RKO (cell line): ENCODE measurements around the gene PHF1.
A peak's percentile ranks its signal among the peaks of the same experiment; 100 is the strongest.
"Not testable (repeated sequence)": the region's sequence is repeated elsewhere in the genome, so short reads cannot be mapped to it uniquely, and the experiment has no call there.

Source experiments
- DNase-seq: peaks from one replicate; pipeline ENCODE4 v3.0.0-alpha.2; 2016; ENCODE audit warnings: low spot score

PHF1 gene

DNA sequence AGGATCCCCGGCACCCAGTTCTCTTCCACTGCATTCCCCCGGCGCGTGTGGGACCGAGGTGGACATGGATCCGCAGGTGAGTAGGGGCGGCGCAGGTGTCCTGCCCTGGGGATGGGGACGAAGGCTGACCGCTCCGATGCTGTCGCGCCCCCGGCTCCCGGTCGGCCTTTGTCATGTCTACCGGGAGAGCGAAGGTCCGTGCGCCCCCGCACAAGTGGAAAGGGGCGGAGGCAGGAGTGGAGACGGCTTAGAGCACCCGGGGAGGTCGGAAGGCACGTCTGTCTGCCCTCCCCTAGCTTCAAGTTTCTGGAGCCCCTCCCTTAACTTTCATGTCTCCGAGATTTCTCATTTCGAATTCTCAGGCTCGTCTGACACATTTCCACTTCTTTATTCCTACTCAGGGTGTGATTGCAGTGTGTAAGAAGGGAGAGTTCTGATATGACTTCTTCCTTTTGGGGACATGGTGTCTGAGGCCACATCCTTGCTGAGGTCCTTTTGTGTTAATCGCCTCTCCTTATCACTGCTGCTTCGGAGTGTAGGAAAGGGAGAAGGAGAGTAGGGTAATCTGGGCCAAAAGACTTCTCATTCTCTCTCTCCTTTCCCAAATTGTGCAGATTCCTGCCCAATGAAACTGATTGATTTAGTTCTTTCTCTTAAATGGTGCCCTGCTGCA, 18.8 kb upstream of the PHF1 start:
- DNase-seq: peak; percentile 66

DNA sequence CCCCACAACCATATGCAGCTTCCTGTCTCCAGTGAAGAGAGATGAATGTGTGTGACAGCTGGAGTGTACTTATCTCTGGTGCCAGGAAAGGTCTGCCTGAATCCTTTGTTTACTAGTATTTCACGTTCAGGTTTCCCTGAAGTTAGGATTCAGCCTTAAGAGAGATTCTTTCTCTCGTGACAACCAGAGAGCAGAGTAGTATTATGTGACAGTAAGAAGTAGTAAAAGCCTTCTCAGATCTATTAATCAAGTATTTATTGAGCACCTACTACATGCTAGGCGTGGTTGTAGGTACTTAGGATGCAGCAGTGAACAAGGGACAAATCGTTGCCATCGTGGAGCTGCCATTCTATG, 18.2 kb upstream of the PHF1 start:
- DNase-seq: peak; percentile 49

DNA sequence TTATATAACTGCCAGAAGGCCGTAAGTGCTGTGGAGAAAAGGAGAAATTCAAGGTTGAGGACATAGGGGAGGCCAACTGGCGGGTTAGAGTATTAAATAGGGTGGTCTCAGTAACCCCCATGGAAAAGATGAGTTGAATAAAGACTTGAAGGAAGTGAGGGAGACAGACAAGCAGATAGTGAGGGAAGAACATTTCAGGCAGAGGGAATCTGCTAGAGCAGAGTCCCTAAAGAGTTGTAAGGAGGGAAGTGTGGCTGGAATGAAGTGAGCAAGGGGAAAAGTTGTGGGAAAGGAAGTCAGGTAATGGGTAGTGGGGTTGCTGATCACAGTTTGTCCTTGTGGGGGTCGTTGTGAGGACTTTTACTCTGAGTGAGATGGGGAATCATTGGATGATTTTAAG, 17.8 kb upstream of the PHF1 start:
- DNase-seq: no peak

DNA sequence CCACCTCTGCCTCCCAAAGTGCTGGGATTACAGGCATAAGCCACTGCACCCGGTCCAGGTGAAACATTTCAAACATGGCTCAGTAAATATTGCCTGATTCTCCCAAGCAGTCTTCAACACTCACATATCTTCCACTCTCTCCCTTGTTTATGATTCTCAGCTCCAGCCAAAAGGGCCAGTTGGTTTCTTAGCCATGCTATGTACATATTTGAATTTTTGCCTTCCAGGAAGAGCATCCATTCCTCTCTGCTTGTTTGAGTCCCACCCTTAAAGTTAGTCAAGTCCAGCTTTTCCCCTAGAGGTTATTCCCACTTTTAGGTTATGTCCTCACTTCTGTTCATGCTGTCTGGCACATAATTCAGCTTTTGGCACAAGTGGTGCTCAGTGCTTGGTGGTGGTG, 13.3 kb upstream of the PHF1 start:
- no peak for DNase-seq

DNA sequence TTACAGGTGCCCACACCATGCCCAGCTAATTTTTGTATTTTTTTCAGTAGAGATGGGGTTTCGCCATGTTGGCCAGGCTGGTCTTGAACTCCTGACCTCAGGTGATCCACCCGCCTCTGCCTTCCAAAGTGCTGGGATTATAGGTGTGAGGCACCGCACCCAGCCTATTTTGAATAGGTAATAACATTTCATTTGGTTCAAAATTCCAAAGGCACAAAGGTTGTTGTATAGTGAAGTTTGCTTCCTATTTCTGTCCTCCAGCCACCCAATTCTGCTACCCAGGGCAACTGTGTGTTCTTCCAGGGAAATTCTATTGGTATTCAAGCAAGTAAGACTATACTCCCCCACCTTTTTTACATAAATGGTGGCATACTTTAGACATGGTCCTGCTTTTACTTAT, 12.2 kb upstream of the PHF1 start:
- not testable (repeated sequence) for DNase-seq

DNA sequence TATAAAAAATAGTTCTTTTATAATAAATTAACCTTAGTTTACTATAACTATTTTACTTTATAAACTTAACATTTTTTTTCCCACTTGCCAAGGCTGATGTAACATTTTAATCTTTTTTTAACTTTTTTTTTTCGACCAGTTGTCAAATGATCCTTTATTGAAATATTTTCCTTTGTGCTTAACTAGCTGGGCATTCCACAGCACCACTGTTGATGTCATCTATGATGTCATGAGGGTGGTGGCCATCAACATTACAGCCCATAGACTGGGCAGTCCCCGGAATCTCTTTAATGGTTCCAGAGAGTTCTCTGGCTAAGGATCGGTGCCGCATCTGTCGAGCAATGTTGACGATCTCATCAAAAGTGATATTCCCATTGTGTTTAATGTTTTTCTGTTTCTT, 10.9 kb upstream of the PHF1 start:
- not testable (repeated sequence) for DNase-seq

DNA sequence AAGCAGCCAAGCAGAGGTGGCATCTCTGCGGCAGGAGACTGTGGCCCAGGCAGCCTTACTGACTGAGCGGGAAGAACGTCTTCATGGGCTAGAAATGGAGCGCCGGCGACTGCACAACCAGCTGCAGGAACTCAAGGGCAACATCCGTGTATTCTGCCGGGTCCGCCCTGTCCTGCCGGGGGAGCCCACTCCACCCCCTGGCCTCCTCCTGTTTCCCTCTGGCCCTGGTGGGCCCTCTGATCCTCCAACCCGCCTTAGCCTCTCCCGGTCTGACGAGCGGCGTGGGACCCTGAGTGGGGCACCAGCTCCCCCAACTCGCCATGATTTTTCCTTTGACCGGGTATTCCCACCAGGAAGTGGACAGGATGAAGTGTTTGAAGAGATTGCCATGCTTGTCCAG, 5.9 kb upstream of the PHF1 start:
- DNase-seq: no peak

DNA sequence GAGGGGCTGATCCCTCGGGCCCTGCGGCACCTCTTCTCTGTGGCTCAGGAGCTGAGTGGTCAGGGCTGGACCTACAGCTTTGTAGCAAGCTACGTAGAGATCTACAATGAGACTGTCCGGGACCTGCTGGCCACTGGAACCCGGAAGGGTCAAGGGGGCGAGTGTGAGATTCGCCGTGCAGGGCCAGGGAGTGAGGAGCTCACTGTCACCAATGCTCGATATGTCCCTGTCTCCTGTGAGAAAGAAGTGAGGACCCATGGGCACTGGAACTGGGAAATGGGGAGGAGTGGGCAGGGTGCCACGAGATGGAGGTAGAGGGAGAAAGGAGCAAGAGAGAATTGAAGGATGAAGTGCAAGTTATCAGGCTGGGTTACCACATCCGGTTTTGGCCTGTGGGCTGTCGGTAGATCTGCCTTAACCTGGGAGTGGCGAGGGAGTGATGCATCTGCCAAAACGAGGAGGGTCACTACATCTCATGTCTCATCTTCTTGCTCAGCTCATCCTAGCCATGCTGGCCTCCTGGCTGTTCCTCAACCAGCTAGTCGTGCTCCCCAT, 5.4 kb upstream of the PHF1 start:
- no peak for DNase-seq

DNA sequence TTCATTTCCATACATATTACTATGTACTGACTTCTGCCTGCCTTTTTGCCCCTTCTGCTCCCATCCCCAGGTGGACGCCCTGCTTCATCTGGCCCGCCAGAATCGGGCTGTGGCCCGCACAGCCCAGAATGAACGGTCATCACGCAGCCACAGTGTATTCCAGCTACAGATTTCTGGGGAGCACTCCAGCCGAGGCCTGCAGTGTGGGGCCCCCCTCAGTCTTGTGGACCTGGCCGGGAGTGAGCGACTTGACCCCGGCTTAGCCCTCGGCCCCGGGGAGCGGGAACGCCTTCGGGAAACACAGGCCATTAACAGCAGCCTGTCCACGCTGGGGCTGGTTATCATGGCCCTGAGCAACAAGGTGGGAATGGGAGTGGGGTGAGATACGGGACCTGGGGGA, 4.7 kb upstream of the PHF1 start:
- DNase-seq: no peak

DNA sequence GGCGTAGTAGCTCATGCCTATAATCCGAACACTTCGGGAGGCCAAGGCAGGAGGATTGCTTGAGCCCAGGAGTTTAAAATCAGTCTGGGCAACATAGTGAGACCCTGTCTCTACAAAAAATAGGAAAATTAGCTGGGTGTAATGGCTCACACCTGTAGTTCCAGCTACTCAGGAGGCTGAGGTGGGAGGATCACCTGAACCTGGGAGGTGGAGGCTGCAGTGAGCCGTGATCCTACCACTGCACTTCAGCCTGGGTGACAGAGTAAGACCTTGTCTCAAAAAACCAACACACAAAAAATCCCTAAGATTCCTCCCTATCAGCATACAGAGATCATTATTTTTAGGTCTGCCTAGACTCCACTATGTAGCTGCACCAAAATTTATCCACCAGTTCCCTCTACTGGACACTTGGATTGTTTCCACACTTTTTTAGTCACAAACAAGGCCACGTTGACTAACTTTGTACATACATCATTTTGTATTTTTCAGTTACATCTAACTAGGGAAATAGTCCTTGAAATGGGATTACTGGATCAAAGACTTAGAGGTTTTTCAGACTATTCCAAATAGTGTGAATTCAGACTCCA, 3.6 kb upstream of the PHF1 start:
- peak; percentile 82 for DNase-seq

DNA sequence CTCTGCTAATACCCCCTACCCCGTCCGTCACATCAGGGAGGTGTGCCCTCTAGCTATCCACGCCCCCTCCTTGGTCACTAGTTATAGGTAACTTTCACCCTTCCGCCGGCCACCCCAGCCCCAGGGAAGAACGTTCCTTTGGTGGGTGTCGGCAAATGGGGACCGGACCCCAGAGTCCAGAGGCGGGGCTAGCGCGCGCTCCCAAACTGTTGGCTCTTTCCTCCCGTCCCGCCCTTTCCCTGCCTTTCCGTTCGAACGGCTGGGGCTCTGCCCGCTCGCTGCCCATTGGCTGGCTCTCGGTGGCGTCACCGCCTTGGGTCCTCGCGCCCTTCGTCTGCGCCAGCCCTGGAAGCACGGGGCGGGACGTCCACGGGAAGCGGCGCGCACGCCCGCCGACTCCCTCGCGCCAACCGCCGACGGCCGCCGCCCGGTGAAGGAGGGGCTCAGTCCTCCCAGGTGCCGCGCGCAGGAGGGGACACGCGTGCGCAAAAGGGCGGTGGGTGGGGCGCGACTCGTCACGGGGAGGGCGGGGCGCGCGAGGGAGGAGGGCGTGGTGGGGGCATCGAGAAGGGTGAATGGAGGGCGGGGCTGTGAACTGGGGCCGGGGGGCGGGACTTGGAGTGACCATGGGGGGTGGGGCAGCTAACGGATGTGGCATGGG, 634 bp upstream of the PHF1 start:
- DNase-seq: peak; percentile 96

DNA sequence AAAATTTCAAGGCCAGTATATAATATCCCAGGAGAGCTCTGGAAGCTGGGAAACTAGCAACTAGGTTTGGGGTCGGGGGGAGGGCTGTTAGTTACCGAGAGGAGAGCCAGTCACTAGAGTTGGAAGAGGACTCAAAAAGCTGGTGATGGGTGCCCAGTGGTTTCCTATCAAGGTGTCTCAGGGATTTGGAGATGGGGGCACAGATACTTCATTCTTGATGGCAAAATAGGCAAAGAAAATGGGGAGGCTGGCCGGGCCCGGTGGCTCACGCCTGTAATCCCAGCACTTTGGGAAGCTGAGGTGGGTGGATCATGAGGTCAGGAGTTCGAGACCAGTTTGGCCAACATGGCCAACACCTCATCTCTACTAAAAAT, 805 bp downstream of the PHF1 start:
- DNase-seq: no peak

DNA sequence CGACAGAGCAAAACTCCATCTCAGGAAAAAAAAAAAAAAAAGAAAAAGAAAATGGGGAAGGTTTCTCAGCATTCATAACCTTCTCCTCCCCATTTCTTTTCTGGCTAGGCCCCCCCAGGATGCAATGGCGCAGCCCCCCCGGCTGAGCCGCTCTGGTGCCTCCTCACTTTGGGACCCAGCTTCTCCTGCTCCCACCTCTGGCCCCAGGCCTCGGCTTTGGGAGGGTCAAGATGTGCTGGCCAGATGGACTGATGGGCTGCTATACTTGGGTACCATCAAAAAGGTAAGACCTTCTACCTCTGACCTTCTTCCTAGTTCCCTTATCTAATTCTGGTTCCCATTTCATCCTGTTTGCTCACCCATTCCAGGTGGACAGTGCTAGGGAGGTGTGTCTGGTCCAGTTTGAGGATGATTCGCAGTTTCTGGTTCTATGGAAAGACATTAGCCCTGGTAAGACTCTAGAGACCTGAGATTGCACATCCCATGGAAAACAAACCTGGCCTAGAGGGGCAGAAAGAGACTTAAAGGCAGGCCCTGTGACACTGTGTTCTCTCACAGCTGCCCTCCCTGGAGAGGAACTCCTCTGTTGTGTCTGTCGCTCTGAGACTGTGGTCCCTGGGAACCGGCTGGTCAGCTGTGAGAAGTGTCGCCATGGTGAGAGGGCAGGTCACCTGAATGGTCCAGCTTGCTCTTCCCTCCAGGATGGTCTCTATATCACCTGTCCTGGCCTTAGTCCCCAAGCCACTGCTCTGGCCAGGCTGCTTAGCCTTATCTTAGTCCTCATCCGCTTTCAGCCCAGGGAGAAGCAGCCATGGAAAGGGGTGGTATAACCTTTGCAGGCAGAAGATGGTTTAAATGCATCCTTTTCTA, 1.6 kb downstream of the PHF1 start:
- DNase-seq: no peak

DNA sequence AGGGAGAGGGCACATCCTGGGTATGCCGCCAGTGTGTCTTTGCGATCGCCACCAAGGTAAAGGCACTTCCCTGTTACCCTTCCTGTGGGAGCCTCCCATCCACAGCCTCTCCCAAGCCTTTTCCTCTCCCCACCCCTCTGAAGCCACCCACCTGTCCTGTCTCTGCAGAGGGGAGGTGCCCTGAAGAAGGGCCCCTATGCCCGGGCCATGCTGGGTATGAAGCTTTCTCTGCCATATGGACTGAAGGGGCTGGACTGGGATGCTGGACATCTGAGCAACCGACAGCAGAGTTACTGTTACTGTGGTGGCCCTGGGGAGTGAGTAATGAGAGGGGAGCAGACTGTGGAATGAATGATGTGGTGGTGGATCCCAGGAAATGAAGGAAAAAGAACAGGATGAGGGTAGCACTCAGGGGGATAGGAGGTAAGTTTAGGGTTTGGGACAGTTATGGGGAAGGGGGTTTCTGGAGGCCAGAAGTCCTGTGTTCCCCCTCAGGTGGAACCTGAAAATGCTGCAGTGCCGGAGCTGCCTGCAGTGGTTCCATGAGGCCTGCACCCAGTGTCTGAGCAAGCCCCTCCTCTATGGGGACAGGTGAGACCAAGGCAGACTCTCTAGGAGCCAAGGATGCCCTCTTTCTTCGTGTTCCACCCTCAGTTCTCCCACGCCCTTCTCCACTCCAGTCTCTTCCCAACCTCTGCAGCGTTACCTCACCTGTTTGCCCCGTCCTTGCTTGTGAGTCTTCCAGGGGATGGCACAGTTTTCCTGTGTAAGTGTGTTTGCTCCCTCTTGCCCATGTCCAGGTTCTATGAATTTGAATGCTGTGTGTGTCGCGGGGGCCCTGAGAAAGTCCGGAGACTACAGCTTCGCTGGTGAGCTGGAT, 2.7 kb downstream of the PHF1 start:
- DNase-seq: no peak

DNA sequence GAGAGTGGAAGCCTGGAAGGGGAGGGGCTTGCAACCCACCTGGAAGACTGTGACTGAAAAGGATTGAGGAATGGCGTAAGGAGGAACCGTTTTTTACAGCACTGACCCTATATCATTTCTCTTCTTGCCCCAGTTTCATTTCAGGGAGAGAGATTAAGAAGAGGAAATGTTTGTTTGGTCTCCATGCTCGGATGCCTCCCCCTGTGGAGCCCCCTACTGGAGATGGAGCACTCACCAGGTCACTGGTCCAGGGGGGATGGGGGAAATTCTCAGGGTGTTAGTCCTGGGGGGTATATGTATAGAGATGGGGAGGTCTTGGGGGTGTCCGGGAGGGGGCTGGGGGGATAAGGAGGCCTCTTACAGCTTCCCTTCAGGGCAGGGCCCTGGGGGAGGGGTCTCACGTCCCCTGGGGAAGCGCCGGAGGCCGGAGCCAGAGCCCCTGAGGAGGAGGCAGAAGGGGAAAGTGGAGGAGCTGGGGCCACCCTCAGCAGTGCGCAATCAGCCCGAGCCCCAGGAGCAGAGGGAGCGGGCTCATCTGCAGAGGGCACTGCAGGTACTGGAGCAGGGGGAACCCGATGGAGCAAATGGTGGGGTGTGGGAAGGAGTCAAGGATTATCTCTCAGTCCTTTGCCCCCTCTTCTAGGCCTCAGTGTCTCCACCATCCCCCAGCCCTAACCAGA, 3.9 kb downstream of the PHF1 start:
- DNase-seq: no peak

DNA sequence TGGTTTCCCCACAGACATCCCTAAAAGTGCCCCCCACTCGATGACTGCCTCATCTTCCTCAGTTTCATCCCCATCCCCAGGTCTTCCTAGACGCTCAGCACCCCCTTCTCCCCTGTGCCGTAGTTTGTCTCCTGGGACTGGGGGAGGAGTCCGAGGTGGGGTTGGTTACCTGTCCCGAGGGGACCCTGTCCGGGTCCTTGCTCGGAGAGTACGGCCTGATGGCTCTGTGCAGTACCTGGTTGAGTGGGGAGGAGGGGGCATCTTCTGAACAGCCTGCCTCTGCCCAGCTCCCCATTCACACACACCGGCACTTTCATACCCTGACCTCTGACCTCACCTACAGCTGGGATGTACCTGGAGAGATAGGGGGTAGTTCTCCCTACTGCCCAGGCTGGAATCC, 5.0 kb downstream of the PHF1 start:
- no peak for DNase-seq

DNA sequence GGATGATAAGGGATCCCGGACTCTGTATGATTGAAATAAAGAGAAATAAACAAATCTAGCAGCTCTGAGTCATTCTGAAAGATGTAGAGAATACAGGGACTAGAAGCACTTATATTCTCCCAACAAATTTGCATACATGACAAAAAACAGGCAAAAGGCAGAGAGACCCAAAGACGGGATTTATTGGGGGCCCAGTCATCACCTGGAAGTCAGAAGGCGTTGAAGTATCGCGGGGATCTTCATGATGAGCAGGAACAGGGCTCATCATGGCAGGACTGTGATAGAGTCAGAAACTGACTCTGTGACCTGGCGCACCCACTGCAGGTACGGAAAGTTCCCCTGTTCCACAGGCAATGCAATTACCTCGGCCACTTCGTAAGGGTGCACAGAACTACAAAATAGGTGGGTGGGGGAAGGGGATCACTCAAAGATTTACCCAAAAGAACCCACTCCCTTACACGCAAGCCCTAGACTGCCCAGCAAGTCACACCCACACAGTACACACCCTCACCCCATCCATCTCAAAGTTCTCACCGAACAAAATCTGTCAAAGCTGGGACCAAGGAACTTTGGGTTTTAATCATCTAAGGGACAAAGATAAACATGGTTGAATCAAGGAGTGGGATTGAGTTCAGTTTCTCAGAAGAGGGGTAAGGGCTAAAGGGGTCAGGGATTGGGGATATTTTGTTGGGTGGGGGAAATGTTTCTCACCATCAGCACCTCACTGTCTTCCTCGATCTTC, 5.7 kb downstream of the PHF1 start:
- no peak for DNase-seq

DNA sequence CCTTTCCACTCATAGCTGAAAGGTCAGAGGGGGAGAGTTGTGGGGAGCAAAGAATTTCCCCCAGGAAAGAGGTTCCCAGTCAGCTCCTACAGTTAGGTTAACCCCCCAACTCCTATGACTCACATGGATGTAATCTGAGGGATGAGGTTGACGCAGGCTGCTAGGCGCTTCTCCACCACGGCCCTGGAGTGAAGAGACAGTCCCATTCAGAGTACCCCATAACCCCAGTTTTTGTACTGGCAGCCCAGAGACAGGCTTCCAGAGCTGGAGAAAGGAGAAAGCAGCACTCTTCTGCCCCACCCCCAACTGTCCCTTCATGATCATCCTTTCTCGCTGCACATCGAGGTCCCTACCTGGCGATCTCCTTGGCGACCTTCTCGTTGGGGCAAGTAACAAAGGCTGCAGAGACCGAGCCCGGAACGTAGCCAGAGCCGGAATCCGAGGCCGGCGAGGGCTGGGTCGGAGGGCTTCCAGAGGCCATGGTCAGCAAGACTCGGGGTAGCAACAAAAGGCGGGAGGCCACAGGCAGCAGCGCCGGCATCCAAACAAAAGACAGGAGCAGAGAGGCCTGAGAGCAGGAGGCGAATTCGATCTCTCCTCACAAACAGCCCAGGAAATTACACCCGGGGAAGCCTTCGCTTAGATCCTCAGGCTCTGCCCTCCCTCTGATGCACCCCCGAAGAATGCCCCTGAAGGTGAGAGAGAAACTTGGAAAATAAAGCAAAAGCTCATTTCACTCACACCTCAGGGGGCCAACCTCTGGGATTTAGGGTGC, 6.5 kb downstream of the PHF1 start:
- peak; percentile 89 for DNase-seq

DNA sequence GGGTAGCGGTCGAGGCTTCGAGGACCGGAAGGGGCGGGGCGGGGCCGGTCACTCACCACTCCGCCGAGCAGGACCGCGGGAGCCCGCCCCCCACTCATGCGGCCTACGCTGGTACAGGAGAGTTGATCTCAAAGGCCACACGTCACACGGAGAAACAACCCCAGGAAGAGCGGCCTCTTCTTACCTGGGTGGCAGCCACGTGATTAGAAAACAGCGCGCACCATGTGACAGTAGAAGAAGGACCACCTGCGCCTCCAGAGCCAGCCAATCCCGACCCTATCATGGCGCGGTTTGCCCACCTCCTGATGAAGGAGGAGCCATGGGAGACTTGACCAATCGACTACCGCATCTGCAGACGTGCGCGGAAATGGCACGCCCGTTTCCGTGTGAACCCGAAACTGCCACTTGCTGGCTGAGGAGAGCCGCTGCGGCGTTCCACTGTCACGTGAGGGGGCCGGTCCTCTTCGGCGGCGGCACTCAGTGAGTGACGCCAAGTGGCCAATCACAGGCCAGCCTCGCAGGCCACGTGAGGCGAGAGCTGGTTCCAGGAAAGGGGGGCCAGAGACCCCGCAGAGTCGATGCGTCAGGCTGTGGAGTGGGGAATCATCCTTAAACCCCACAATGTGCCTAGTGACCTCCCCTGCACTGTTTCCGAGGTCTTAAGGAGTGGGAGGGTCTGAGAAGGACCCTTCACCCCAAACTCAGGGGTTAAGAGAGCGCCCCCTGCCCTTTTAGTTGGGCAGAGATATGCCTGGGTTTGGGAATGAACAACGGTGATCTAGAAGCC, 7.3 kb downstream of the PHF1 start, which contains the start of gene CUTA:
Gene CUTA, minus strand, starts transcription at position 205 of the 787 bp plus-strand sequence. Its CDS starts 107 bp downstream, at position 98.
- peak; percentile 100 for DNase-seq
